ENCODE measurements around the gene ALAS1.

Gene ALAS1

DNA sequence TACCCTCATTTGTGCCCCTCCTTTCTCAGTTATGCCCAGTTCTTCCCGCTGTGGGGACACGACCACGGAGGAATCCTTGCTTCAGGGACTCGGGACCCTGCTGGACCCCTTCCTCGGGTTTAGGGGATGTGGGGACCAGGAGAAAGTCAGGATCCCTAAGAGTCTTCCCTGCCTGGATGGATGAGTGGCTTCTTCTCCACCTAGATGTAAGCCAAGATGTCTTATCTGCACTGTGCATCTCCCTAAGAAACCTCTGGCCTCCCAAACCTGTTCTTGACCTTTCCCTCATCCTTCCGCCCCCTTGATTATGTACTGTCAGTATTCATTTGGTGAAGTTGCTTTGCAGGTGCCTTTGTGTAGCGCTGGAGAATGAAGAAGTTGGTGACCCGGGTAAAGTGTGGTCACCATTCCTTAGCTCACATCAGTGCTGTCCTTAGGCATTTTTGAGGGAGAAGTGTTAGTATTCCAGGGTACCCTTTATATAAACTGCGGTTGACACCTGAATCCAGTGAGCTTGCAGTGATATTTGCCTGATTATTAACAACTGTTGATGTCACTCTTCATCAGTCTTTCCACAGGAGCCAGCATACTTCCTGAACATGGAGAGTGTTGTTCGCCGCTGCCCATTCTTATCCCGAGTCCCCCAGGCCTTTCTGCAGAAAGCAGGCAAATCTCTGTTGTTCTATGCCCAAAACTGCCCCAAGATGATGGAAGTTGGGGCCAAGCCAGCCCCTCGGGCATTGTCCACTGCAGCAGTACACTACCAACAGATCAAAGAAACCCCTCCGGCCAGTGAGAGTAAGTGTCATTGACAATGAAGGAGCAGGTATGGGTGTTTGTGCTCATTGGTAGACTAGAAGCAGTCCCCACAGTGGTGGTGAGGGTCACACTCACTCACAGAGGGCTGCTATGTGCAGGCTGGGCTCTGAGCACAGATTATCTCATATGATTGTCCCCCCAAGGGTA lies 966 bp downstream of the ALAS1 start:
- DNase-seq (ENCODE audit: low spot score) = no peak

DNA sequence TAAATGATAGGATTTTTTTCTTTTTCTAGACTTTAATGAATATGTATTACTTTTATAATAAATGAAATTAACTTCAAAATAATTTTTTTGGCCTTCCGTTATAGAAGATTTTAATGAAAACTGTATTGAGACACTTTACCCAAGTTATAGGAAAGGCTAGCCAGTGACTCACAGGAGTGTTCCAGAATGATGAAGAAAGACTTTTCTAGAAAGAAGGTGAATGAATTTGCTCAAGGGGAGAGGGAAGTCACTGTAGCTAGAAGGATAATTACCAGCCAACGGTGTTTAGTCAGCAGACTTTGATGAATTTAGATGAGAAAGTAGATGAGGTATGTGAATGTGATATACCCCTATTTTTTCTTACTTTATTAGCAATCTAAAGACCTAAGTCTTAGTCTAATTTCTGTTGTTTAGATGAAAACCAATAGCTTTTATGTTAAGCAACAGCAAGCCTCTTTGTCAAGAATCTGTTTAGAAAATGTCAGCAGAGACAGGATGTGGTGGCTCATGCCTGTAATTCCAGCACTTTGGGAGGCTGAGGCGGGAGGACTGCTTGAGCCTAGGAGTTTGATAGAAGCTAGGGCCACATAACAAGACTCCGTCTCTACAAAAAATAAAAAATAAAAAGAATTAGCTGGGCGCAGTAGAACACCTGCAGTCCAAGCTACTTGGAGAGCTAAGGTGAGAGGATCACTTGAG lies 3.2 kb downstream of the ALAS1 start:
- no peak for DNase-seq (ENCODE audit: low spot score)

DNA sequence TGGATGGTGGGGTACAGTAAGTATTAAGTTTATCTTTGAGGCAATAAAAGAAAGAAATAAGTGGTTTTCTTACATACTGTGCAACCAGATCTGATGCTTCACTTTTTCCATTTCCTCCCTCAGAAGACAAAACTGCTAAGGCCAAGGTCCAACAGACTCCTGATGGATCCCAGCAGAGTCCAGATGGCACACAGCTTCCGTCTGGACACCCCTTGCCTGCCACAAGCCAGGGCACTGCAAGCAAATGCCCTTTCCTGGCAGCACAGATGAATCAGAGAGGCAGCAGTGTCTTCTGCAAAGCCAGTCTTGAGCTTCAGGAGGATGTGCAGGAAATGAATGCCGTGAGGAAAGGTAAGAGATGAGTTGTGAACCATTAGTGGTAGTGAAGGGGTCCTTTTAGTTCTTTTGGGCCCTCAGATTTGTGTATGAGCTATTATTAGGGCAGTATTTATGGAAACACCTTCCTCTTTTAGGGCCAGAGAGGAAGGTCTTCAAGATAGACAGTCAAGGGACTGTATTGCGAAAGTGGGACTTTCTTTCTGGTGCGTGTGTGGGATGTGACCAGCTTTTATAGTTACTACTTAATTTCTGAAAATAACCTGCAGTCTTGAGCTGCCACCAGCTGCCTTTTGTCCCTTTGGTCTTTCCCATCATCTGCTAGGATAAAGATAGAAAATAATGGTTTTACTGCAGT lies 4.6 kb downstream of the ALAS1 start:
- no peak for DNase-seq (ENCODE audit: low spot score)

DNA sequence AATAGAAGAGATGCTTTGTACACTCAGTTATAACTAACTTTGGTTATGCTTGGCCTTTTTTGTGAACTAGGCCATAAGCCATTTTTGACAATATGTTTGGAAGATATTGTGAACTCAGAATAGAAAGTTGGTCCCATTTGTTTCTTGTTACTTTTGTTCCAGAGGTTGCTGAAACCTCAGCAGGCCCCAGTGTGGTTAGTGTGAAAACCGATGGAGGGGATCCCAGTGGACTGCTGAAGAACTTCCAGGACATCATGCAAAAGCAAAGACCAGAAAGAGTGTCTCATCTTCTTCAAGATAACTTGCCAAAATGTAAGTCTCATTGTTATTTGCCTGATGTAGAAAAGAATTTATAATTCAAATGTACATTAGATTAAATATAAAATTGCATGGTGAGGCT lies 5.7 kb downstream of the ALAS1 start:
- DNase-seq (ENCODE audit: low spot score) = no peak

DNA sequence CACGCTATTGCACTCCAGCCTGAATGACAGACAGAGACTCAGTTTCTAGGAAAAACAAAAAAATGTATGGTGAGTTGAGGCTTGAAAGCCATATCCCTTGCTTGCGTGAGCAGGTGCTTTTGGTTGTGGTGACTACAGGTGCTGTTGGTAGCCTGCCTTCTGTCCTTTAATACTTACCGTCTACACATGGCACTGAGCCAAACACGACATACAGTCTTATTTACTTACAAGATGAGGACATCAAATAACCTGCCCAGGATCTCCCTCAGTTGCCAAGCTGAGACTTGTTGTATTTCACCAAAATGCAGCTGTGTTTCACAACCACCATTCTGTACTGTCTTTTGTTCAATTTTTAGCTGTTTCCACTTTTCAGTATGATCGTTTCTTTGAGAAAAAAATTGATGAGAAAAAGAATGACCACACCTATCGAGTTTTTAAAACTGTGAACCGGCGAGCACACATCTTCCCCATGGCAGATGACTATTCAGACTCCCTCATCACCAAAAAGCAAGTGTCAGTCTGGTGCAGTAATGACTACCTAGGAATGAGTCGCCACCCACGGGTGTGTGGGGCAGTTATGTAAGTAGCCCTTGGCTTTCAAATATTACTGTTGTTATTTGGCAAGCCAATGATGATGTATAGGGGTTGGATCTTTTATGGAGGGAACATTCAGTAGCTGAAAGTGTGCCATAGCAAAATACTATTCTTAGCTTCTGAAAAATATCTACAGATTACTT lies 6.5 kb downstream of the ALAS1 start:
- DNase-seq (ENCODE audit: low spot score) = no peak

DNA sequence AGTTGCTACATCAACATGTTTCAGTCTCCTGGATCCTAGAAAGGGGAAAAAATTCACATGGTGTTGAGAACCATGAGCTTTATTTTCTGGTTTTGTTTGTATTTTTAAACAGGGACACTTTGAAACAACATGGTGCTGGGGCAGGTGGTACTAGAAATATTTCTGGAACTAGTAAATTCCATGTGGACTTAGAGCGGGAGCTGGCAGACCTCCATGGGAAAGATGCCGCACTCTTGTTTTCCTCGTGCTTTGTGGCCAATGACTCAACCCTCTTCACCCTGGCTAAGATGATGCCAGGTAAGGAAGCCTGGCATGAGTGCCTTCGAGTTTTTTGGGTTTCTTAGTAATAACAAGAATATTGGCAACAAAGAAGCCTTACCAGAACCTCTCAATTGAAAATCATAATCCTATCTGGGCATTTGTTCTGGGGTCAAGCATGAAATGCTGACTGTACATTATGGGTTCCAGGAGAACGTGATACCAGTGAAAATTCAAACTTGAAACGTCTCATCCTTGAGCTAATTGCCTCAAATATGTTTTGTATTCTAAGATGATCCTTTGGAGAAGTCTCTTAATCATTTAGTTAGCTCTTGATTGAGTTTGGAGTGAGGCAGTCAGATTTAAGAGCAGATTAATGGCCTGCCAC lies 7.9 kb downstream of the ALAS1 start:
- DNase-seq (ENCODE audit: low spot score) = no peak

DNA sequence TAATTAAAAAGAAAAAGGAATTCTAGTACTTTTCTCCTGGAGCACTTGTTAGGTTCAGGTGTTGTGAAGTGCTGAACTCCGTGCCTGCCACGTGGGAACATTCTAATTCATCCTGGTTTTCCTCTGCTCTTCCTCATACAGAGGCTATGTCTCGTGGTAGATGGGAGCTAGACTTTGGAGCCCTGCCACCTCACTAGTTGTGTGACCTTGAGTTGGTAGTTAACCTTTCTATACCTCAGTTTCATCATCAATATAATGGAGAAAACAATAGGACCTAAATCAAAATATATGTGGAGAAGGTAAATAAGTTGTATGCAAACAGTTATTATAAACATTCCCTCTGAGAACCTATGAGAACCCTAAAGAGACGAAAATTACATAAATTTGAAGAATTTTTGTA lies 10.6 kb downstream of the ALAS1 start:
- no peak for DNase-seq (ENCODE audit: low spot score)

DNA sequence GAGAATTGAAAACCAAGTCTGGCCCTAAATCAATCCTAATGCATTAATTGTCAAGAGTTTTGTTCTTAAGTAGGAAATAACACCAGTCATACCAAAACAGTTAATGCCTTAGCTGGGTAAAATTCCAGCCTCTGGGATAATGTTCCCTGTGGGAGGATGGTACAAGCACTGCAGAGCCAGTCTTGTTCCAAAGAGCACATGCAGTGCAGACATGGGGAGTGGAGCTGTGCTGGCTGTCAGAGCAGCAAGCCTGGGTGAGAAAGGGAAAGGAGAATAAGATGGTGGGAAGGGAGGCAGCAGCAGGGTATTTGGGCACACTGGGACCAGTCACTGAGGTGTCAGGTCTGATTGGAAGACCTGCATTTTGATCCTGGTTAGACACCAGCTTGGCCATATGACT lies 12.1 kb downstream of the ALAS1 start:
- DNase-seq (ENCODE audit: low spot score) = no peak

DNA sequence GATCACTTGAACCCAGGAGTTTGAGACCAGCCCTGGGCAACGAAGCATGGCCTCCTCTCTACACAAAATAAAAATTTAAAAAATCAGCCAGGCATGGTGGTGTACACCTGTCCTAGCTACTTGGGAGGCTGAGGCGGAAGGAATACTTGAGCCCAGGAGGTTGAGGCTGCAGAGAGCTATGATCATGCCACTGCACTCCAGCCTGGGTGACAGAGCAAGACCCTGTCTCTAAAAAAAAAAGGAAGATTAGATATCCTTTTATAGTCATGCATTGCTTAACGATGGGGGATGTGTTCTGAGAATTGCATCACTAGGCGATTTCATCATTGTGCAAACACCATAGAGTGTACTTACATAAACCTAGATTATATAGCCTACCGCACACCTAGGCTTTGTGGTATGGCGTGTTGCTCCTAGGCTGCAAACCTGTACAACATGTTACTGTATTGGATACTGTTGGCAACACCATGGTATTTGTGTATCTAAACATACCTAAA lies 12.6 kb downstream of the ALAS1 start:
- no peak for DNase-seq (ENCODE audit: low spot score)

DNA sequence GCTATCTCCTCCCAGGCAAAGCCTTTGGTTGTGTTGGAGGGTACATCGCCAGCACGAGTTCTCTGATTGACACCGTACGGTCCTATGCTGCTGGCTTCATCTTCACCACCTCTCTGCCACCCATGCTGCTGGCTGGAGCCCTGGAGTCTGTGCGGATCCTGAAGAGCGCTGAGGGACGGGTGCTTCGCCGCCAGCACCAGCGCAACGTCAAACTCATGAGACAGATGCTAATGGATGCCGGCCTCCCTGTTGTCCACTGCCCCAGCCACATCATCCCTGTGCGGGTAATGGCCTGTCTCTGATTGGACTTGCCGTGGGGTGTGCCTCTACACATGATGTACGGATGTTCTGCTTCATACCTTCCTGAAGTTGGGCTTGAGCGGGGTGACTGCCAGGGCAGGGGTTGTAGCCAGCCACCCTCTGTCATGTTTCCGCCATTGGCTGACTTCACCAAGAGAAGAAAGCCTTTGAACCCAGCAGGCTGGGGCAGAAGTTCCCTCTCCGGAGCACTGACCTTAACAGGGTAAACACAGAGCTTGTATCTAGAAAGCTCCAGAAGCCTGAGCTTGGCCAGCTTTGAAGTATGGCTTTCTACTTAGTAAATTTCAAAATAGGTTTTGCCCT lies 13.4 kb downstream of the ALAS1 start:
- DNase-seq (ENCODE audit: low spot score) = no peak

DNA sequence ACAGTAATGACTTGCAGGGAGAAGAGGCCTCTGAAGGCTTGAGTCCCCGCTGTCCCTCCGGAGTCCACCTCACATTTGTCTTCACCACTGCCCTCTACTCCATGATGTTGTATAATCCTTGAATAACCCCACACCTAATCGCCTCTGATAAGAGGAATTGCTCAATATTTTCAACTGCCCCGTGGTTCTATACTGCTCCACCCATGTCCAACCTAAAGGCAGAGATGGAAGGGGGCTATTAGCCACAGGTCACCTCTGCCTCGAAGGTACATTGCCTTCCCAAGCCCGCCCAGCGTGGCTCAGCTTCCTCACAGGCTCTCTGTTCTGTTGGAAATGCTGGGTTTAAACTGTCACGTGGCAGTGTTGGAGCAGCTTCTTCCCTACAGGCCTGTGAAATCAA lies 15.0 kb downstream of the ALAS1 start:
- DNase-seq (ENCODE audit: low spot score) = no peak

DNA sequence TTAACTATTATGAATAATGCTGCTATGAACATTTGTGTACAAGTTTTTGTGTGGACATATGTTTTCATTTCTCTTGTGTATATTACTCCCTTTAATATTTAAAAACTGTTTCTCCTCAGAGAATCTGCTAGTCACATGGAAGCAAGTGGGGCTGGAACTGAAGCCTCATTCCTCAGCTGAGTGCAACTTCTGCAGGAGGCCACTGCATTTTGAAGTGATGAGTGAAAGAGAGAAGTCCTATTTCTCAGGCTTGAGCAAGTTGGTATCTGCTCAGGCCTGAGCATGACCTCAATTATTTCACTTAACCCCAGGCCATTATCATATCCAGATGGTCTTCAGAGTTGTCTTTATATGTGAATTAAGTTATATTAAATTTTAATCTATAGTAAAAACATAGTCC lies 15.9 kb downstream of the ALAS1 start:
- no peak for DNase-seq (ENCODE audit: low spot score)

DNA sequence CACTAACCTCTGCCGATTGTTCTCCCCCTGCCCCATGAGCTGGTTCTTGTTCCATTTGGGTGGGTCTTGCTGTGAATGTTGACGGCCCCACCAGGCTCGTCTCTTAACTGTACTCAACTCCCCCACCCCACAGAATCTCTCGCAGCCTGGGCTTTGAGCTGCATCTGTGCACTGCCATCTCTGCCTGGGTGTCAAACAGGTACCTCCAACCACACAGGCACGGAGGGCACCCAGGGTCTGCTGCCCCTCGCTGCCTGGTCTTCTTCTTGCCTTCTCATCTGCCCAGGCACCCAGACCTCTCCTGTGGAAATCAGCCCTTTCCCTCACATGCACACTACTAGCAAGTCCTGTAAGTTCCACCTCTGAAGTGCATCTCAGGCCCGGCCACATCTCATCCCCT lies 17.4 kb downstream of the ALAS1 start:
- DNase-seq (ENCODE audit: low spot score) = no peak

DNA sequence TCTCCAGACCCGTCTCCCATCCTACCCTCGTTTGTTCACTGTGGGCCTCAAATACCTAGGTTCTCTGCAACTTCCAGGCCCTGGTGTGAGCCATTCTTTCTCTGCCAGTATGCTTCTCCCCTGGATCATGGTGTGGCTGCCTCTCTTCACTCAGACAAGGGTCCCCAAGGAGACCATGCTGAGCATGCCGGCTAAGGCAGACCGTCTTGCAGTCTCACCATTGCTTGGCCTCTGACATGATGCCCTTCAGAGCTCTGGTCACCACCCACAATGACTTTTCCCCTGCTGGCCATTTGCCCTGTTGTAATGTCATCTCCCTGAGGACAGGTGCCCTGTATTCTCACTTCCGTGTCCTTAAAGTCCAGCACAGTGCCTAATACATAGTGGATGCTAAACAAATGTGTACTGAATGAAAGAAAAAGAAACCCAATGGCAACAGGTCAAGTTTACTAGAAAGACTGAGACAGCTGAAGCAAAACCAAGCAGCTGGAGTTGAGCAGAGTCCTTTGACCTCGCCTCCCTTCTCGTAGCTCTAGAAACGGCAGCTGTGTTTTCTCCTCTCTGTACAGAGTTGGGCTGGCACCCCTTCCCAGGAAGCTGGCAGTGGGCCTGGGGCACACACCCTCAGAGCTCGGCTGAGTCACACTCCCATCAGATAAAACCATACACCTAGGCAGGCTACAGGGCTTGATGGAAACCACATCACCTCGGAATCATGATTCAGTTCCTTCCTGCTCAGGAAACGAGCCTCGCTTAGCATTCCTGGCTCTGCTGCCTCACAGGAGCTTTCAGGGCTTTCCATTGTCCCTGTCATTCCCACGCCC lies 18.8 kb downstream of the ALAS1 start:
- DNase-seq (ENCODE audit: low spot score) = peak; percentile 59

DNA sequence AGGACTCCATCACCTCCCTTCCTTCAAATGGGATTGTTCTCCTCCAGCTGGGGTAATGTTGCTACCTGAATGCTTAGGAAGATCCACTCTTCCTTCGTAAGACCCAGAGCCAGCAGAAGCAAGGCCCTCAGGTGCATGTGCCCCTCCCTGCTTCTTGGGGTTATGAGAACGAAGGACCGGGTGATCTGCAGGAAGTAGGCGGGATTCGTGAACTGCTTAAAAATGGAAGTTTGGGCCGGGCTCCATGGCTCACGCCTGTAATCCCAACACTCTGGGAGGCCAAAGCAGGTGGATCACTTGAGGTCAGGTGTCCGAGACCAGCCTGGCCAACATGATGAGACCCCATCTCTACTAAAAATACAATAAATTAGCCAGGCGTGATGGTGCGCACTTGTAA lies 19.4 kb downstream of the ALAS1 start:
- no peak for DNase-seq (ENCODE audit: low spot score)

DNA sequence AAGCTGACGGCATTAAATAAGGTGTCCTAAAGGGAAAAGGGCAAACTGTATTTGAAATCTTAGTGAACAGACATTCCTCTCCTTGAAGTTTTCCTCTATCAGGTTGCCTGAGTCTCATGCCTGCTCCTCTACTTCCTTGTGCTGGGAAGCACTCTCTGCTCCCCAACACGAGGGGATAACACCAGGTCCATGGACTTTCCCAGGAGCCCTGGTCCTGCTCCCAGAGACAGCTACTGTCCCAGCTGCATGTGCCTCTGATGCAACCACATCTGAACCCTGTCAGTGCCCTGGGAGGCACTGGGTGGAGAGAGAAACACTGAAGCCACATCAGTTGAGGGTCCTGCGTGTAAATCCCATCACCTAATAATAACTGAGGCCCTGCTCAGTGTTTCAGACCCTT lies 20.1 kb downstream of the ALAS1 start:
- no peak for DNase-seq (ENCODE audit: low spot score)

DNA sequence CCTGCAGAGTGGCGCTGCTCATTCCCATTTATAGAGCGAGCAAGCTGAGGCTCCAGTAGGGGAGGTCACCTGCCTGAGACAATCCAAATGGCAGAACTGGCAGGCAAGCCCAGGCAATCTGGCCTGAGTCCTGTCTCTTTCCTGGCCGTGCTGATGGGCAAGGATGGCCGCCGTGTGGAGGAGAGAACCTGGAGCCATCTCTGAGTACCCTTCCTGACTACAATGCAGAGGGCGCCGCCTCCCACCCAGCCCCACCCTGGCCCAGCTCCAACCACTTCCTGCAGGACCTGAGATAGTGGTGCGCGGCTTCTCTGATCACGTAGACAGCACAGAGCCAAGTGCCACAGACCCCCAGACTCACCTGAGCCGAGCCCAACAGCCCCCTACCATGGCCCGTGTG lies 20.5 kb downstream of the ALAS1 start:
- DNase-seq (ENCODE audit: low spot score) = no peak

DNA sequence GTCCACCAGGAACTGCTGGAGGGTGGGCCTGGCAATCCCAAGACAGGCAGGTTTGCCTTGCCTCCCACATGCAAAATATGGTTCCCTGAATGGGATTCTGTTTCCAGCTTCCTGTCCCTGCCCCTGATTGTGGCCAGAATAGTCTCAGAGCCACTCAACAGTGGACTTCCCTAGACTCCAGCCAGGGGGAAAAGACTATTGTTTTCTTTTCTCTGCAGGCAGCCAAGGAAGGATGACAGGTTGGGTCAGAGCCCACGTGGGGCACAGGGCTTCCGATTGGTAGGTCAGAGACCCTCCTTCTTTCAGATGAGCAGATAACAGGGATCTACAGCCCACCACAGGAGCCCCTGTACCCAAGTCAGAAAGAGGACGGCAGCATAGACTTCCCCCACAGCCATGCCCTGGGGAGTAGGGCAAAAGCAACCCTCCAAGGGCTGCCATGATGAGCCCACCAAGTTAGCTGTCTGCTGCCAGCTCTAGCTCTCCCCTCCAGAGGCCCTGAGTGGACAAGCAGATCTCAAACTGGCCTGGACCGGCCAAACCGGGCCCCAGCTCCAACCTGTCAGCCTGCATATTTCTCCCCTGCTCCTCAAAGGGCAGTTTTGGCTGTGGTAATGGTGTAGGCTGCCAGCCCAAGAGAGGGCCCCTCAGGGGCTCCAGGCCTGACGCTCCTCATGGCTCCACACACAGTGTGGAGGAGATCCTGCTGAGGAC lies 21.1 kb downstream of the ALAS1 start:
- no peak for DNase-seq (ENCODE audit: low spot score)

DNA sequence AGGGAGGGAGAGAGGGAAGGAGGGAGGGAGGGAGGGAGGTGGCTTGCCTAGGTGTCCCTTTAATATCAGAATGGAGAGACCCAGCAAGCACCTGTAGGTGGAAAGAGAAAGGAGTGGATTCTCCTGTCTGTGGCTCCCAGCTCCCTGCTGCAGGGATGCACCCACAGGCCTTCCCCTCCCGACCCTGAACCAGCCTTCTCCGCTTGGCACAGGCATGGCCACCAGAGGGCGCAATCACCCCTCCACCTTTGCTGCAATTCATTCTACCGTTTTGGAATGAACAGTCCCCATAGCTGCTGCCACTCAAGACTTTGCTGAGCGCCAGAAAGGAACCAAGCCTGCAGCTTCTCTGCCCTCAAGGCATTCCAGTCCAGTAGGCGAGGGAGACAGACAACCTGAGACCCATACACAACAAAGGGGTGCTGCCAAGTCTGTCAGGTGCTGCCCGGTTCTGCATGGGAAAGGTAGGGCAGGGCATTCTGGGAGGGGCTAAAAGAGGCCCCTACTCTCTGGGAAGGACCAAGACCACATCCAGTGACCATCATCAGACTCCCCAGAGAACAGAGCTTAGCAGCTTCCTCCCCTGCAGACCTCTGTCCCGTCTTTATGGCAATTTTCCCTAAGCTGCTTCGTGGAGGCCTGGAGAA lies 22.5 kb downstream of the ALAS1 start:
- peak; percentile 90 for DNase-seq (ENCODE audit: low spot score)
